MM.1S (cell line): Measurements from ENCODE around the gene CDK16.

Source experiments
- DNase-seq: peaks from one replicate; pipeline ENCODE4 v3.0.0-alpha.2; 2015
- H2AFZ ChIP-seq: fragments of 300-600 bp; sonication (generic); 2 replicates; pipeline ENCODE4 v1.6.0; 2016; ENCODE audit warnings: antibody characterized with exemption, low read length
- H3F3A ChIP-seq: fragments of 300-600 bp; sonication (generic); 2 replicates; pipeline ENCODE4 v1.6.1; 2016; ENCODE audit warnings: mild to moderate bottlenecking, antibody characterized with exemption, low read length, moderate library complexity, mixed read lengths; ENCODE audit not compliant: insufficient read depth
- H3K27ac ChIP-seq: fragments of 300-600 bp; sonication (generic); 2 replicates; pipeline ENCODE4 v1.5.1; 2016; ENCODE audit warnings: mild to moderate bottlenecking, low read length
- H3K27me3 ChIP-seq: fragments of 300-600 bp; sonication (generic); replicated peaks from 2 replicates; pipeline ENCODE4 v1.6.0; 2016; ENCODE audit warnings: low read length; ENCODE audit not compliant: insufficient read depth
- H3K36me3 ChIP-seq: fragments of 300-600 bp; sonication (generic); replicated peaks from 2 replicates; pipeline ENCODE4 v1.6.1; 2016; ENCODE audit warnings: mild to moderate bottlenecking, low read length, mixed read lengths; ENCODE audit not compliant: insufficient read depth
- H3K4me1 ChIP-seq: fragments of 300-600 bp; sonication (generic); 2 replicates; pipeline ENCODE4 v1.6.1; 2016; ENCODE audit warnings: low read length, mixed read lengths
- H3K4me2 ChIP-seq: fragments of 300-600 bp; sonication (generic); 2 replicates; pipeline ENCODE4 v1.6.0; 2016; ENCODE audit warnings: low read depth, low read length
- H3K4me3 ChIP-seq: fragments of 300-600 bp; sonication (generic); 2 replicates; pipeline ENCODE4 v1.5.1; 2016; ENCODE audit warnings: low read length, mixed read lengths
- H3K79me2 ChIP-seq: fragments of 300-600 bp; sonication (generic); 2 replicates; pipeline ENCODE4 v1.6.1; 2016; ENCODE audit warnings: mixed run types, low read length, mixed read lengths
- H3K9ac ChIP-seq: fragments of 300-600 bp; sonication (generic); 2 replicates; pipeline ENCODE4 v1.6.1; 2016; ENCODE audit warnings: low read length, mixed read lengths
- H3K9me2 ChIP-seq: fragments of 300-600 bp; sonication (generic); replicated peaks from 2 replicates; pipeline ENCODE4 v1.6.1; 2016; ENCODE audit warnings: mild to moderate bottlenecking, low read length, mixed read lengths; ENCODE audit not compliant: insufficient read depth
- H3K9me3 ChIP-seq: fragments of 300-600 bp; sonication (generic); replicated peaks from 2 replicates; pipeline ENCODE4 v1.6.1; 2016; ENCODE audit warnings: mild to moderate bottlenecking, low read length, mixed read lengths; ENCODE audit not compliant: insufficient read depth
- H4K20me1 ChIP-seq: fragments of 300-600 bp; sonication (generic); 2 replicates; pipeline ENCODE4 v1.6.1; 2016; ENCODE audit warnings: mild to moderate bottlenecking, low read length, moderate library complexity, mixed read lengths; ENCODE audit not compliant: insufficient read depth
- CTCF ChIP-seq: fragments of 300-600 bp; sonication (generic); IDR thresholded peaks from 2 replicates; pipeline ENCODE4 v1.5.1; 2016; ENCODE audit warnings: antibody characterized with exemption, low read length, mixed read lengths
- EZH2 ChIP-seq: fragments of 300-600 bp; sonication (generic); optimal IDR thresholded peaks from 2 replicates; pipeline ENCODE3; 2017; ENCODE audit warnings: low read depth, mild to moderate bottlenecking, antibody characterized with exemption, low read length, mixed read lengths
- EZH2phosphoT487 ChIP-seq: fragments of 300-600 bp; sonication (generic); IDR thresholded peaks from 2 replicates; pipeline ENCODE4 v1.6.1; 2018; ENCODE audit warnings: antibody characterized with exemption, low read length

CDK16 gene

GRCh38 chrX:47234583-47234982 is 16.1 kb downstream of the CDK16 start:
- H3K79me2 ChIP-seq = 0 out of 2 replicates have a peak, but pooled peaks cover 2% of the 10 kb centered on the region
- no peaks in the 10 kb centered on the region for H3K9me2 ChIP-seq
- no peaks in the 10 kb centered on the region for H3K27me3 ChIP-seq
- peak overlapping the region; percentile 43; the same call in 1 of the 2 replicates for H3K4me2 ChIP-seq
- no peaks in the 10 kb centered on the region for H3K9me3 ChIP-seq
- no peak overlapping the region for H3K4me3 ChIP-seq
- no peaks in the 10 kb centered on the region for H4K20me1 ChIP-seq
- no peak for DNase-seq
- no peaks in the 10 kb centered on the region for H3K36me3 ChIP-seq
- peaks cover 13% of the 10 kb centered on the region; the same call in 1 of the 2 replicates for H3F3A ChIP-seq
- no peak overlapping the region for H3K27ac ChIP-seq
- no peak overlapping the region for H3K9ac ChIP-seq
- H2AFZ ChIP-seq = no peak overlapping the region
- H3K4me1 ChIP-seq = no peaks in the 10 kb centered on the region
- no peak for TF ChIP-seq EZH2
- no peak for TF ChIP-seq EZH2phosphoT487
- no peak for TF ChIP-seq CTCF

- TF ChIP-seq EZH2 (no peak), EZH2phosphoT487 (no peak)
- Histone ChIP-seq H4K20me1 (no peaks in the 10 kb centered on the region), H3K4me3 (no peak overlapping the region), H3K79me2 (0 out of 2 replicates have a peak, but pooled peaks cover 2% of the 10 kb centered on the region), H3K4me1 (no peaks in the 10 kb centered on the region), H3F3A (peaks cover 13% of the 10 kb centered on the region; the same call in 1 of the 2 replicates), H3K9me2 (no peaks in the 10 kb centered on the region), H3K9me3 (no peaks in the 10 kb centered on the region), H3K9ac (no peak overlapping the region), H3K27ac (no peak overlapping the region), H2AFZ (no peak overlapping the region), H3K27me3 (no peaks in the 10 kb centered on the region), H3K4me2 (no peak overlapping the region), H3K36me3 (no peaks in the 10 kb centered on the region)
- DNase-seq = no peak
These were observed 17.2 kb downstream of the CDK16 start for GRCh38 chrX:47235691-47236103.

GRCh38 chrX:47239199-47239598 is 20.7 kb downstream of the CDK16 start:
- no peaks in the 10 kb centered on the region for H3K36me3 ChIP-seq
- DNase-seq = no peak
- TF ChIP-seq EZH2 (no peak), CTCF (no peak), EZH2phosphoT487 (no peak)

GRCh38 chrX:47239898-47240545 is 21.5 kb downstream of the CDK16 start:
- Histone ChIP-seq H3K79me2 (0 out of 2 replicates have a peak, but pooled peaks cover 2% of the 10 kb centered on the region), H3K4me1 (no peaks in the 10 kb centered on the region), H3F3A (no peaks in the 10 kb centered on the region), H2AFZ (no peak overlapping the region), H4K20me1 (no peaks in the 10 kb centered on the region), H3K27ac (no peak overlapping the region), H3K9me2 (no peaks in the 10 kb centered on the region), H3K9me3 (no peaks in the 10 kb centered on the region), H3K9ac (no peak overlapping the region), H3K4me2 (no peak overlapping the region), H3K27me3 (no peaks in the 10 kb centered on the region), H3K4me3 (no peak overlapping the region), H3K36me3 (no peaks in the 10 kb centered on the region)
- no peak for DNase-seq
- TF ChIP-seq EZH2phosphoT487 (no peak), EZH2 (no peak), CTCF (no peak)

More at GRCh38 chrX:47239199-47239598, 20.7 kb downstream of the CDK16 start:
- no peak overlapping the region for H3K9ac ChIP-seq
- H3K79me2 ChIP-seq = 0 out of 2 replicates have a peak, but pooled peaks cover 2% of the 10 kb centered on the region
- no peaks in the 10 kb centered on the region for H3K9me3 ChIP-seq
- H3K4me3 ChIP-seq = no peak overlapping the region
- no peak overlapping the region for H2AFZ ChIP-seq
- H3K9me2 ChIP-seq = no peaks in the 10 kb centered on the region
- no peaks in the 10 kb centered on the region for H3F3A ChIP-seq
- H3K27ac ChIP-seq = no peak overlapping the region
- no peaks in the 10 kb centered on the region for H3K27me3 ChIP-seq
- H4K20me1 ChIP-seq = no peaks in the 10 kb centered on the region
- H3K4me2 ChIP-seq = no peak overlapping the region
- H3K4me1 ChIP-seq = no peaks in the 10 kb centered on the region
